ENCODE measurements around the gene CLEC16A.

Gene CLEC16A

DNA sequence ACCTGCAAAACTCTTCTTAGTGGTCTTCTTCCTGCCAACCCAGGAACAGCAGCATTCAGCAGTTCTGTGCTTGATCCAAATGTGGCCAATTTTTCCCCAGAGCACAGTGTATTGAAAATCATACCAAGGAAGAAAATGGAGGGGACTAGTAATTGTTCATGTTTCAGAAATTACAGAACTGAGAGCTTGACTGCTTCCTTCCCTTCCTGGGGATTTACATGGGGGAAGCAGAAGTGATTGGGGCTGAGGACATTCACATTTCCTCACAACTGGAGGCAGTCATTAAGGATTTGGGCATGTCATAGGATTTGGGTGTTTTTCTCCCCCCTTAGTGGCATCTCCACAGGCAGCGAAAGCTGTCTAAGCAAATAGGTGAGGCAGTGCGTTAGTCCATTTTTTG, 47.6 kb upstream of the CLEC16A start:
- peaks cover 16% of the 10 kb centered on the region; the same call in 1 of the 2 replicates for H3K79me2 ChIP-seq (ENCODE audit: insufficient read depth, low read depth)
- no peak for TF ChIP-seq CTCF (conservative IDR thresholded peaks at IDR 0.05; ENCODE audit: low read depth, low read length)

GRCh38 chr16:10897134-10897533, 47.2 kb upstream of the CLEC16A start:
- no peak overlapping the region for H3K4me3 ChIP-seq (IDR thresholded peaks at IDR 0.05; ENCODE audit: insufficient read depth, low read depth, low read length)
- H3K79me2 ChIP-seq (ENCODE audit: insufficient read depth, low read depth), result 0 out of 2 replicates have a peak, but pooled peaks cover 13% of the 10 kb centered on the region
- no peak overlapping the region for H3K4me2 ChIP-seq
- H3K36me3 ChIP-seq (ENCODE audit: insufficient read depth), result no peaks in the 10 kb centered on the region; the same call in 1 of the 2 replicates
- H4K20me1 ChIP-seq (ENCODE audit: insufficient read depth), result no peaks in the 10 kb centered on the region
- H3K27ac ChIP-seq, result no peak overlapping the region
- TF ChIP-seq CTCF (conservative IDR thresholded peaks at IDR 0.05; ENCODE audit: low read depth, low read length), result no peak
- no peak overlapping the region for H2AFZ ChIP-seq (ENCODE audit: low read depth)
- no peak overlapping the region for H3K9ac ChIP-seq
- H3K27me3 ChIP-seq (ENCODE audit: insufficient read depth, low read depth), result no peaks in the 10 kb centered on the region
- peaks cover 9% of the 10 kb centered on the region for H3K4me1 ChIP-seq (ENCODE audit: low read depth, poor library complexity, severe bottlenecking)

More for the DNA sequence above, 47.6 kb upstream of the CLEC16A start:
- Histone ChIP-seq H4K20me1 (ENCODE audit: insufficient read depth) (no peaks in the 10 kb centered on the region), H3K9ac (no peak overlapping the region), H3K27ac (no peak overlapping the region), H3K4me2 (no peak overlapping the region), H3K27me3 (ENCODE audit: insufficient read depth, low read depth) (no peaks in the 10 kb centered on the region), H3K4me3 (IDR thresholded peaks at IDR 0.05; ENCODE audit: insufficient read depth, low read depth, low read length) (no peak overlapping the region), H3K4me1 (ENCODE audit: low read depth, poor library complexity, severe bottlenecking) (peaks cover 12% of the 10 kb centered on the region), H2AFZ (ENCODE audit: low read depth) (no peak overlapping the region), H3K36me3 (ENCODE audit: insufficient read depth) (no peaks in the 10 kb centered on the region; the same call in 1 of the 2 replicates)

- Histone ChIP-seq H3K4me1 (ENCODE audit: low read depth, poor library complexity, severe bottlenecking) (no peaks in the 10 kb centered on the region), H3K4me3 (IDR thresholded peaks at IDR 0.05; ENCODE audit: insufficient read depth, low read depth, low read length) (no peak overlapping the region), H3K27ac (no peak overlapping the region), H3K79me2 (ENCODE audit: insufficient read depth, low read depth) (no peaks in the 10 kb centered on the region), H3K36me3 (ENCODE audit: insufficient read depth) (peaks cover 7% of the 10 kb centered on the region; the same call in 1 of the 2 replicates), H4K20me1 (ENCODE audit: insufficient read depth) (no peaks in the 10 kb centered on the region), H3K9ac (no peak overlapping the region), H3K4me2 (no peak overlapping the region), H3K27me3 (ENCODE audit: insufficient read depth, low read depth) (no peaks in the 10 kb centered on the region), H2AFZ (ENCODE audit: low read depth) (no peak overlapping the region)
- no peak for TF ChIP-seq CTCF (conservative IDR thresholded peaks at IDR 0.05; ENCODE audit: low read depth, low read length)
Measured at GRCh38 chr16:10902999-10903398, 41.4 kb upstream of the CLEC16A start.

- Histone ChIP-seq H3K4me2 (no peak overlapping the region), H3K36me3 (ENCODE audit: insufficient read depth) (peaks cover 7% of the 10 kb centered on the region; the same call in 1 of the 2 replicates), H3K79me2 (ENCODE audit: insufficient read depth, low read depth) (no peaks in the 10 kb centered on the region), H3K27ac (no peak overlapping the region), H2AFZ (ENCODE audit: low read depth) (no peak overlapping the region), H3K9ac (no peak overlapping the region), H3K4me3 (IDR thresholded peaks at IDR 0.05; ENCODE audit: insufficient read depth, low read depth, low read length) (no peak overlapping the region), H4K20me1 (ENCODE audit: insufficient read depth) (no peaks in the 10 kb centered on the region), H3K27me3 (ENCODE audit: insufficient read depth, low read depth) (no peaks in the 10 kb centered on the region), H3K4me1 (ENCODE audit: low read depth, poor library complexity, severe bottlenecking) (no peaks in the 10 kb centered on the region)
- no peak for TF ChIP-seq CTCF (conservative IDR thresholded peaks at IDR 0.05; ENCODE audit: low read depth, low read length)
Measured at GRCh38 chr16:10906482-10906881, 37.9 kb upstream of the CLEC16A start.
